ENCODE results near the gene XG. TPM values are rescaled to one million over a fixed set of nuclear protein-coding genes. Genes with fewer than 3 reads are reported as not detected.

XG gene
- total and polyA plus RNA-seq, 2 of the 8 experiments (the other 6 are each of a cell fraction or from before 2014, with no cell fraction given), result 0.33 to 0.78 TPM

DNA sequence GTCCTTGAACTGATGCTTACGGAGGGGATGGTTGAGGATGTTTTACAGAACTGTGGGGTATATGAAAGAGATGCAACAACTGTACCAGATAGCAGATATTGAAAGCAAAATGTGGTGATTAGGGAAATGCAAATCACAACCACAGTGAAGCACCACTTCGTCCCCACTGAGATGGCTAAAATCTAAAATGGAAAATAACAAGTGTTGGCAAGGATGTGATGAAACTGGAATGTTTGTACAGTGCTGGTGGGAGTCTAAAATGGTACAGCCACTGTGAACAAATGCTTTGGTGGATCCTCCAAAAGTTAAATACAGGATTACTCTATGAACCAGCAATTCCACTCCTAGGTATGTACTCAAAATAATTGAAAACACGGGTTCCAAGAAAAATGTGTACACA lies 22.9 kb downstream of the XG start:
- Histone ChIP-seq H3K27ac (ENCODE audit: low read depth, low read length) (no peak overlapping the region), H2BK20ac (ENCODE audit: low read length) (no peak overlapping the region), H3K18ac (ENCODE audit: extremely low read depth, low read length) (no peak overlapping the region), H3K27me3 (replicated peaks in 1 of 4; ENCODE audit: control insufficient read depth in 3 of 4, extremely low read depth in 1 of 4, insufficient read depth in 3 of 4, low read length in 3 of 4) (no peaks in the 10 kb centered on the region; a peak in 2 of 7 replicates), H2BK12ac (ENCODE audit: low read depth, low read length) (no peak overlapping the region), H3K9me3 (ENCODE audit: insufficient read depth in 2 of 2, low read depth in 1 of 2, low read length in 1 of 2) (peaks cover 0 to 7% of the 10 kb centered on the region in 2 experiments; a peak in 2 of 4 replicates), H4K20me1 (replicated peaks in 1 of 2; ENCODE audit: control insufficient read depth in 1 of 2, insufficient read depth in 2 of 2, low read length in 2 of 2) (no peaks in the 10 kb centered on the region), H2AFZ (ENCODE audit: low read length) (no peak overlapping the region), H3K23me2 (ENCODE audit: low read depth, low read length) (no peaks in the 10 kb centered on the region; the same call in 1 of the 2 replicates), H3K4me2 (ENCODE audit: insufficient read depth in 1 of 2, low read depth in 2 of 2, low read length in 2 of 2) (no peak overlapping the region), H3K4me3 (ENCODE audit: extremely low read depth in 1 of 4, insufficient read depth in 2 of 4, low read depth in 3 of 4, low read length in 4 of 4) (no peak overlapping the region), H4K91ac (replicated peaks; ENCODE audit: insufficient read length, low read length) (no peak overlapping the region), H3K36me3 (ENCODE audit: control insufficient read depth in 2 of 4, insufficient read depth in 4 of 4, low read length in 3 of 4) (no peaks in the 10 kb centered on the region), H3K23ac (ENCODE audit: insufficient read length) (no peak overlapping the region), H2BK15ac (ENCODE audit: low read length) (no peak overlapping the region), H3K56ac (replicated peaks; ENCODE audit: insufficient read length, low read depth, low read length) (no peak overlapping the region), H2BK5ac (ENCODE audit: low read depth, low read length) (no peak overlapping the region), H3K79me1 (ENCODE audit: low read depth, low read length) (no peaks in the 10 kb centered on the region; the same call in 1 of the 2 replicates), H3K4me1 (replicated peaks in 1 of 4; ENCODE audit: control insufficient read depth in 3 of 4, insufficient read depth in 4 of 4, low read length in 3 of 4) (peaks cover 0 to 2% (median 0%) of the 10 kb centered on the region in 4 experiments; a peak in 3 of 7 replicates), H2AK5ac (ENCODE audit: low read depth, low read length) (0 out of 2 replicates have a peak overlapping the region, but pooled peaks have one; percentile 60), H2BK120ac (replicated peaks; ENCODE audit: low read depth, low read length) (no peak overlapping the region), H3K4ac (replicated peaks; ENCODE audit: insufficient read length, low read depth, low read length) (no peak overlapping the region), H4K8ac (ENCODE audit: extremely low read depth, insufficient read depth, low read length) (no peak overlapping the region), H3K14ac (ENCODE audit: insufficient read length) (no peak overlapping the region), H4K5ac (ENCODE audit: insufficient read length, low read depth, low read length) (no peak overlapping the region), H3K79me2 (ENCODE audit: control insufficient read depth in 1 of 2, insufficient read depth in 2 of 2, low read length in 2 of 2) (no peaks in the 10 kb centered on the region), H3K9ac (replicated peaks in 1 of 4; ENCODE audit: extremely low read depth in 1 of 4, low read depth in 3 of 4, low read length in 3 of 4) (no peak overlapping the region)
- no peak for FAIRE-seq
- no peak for DNase-seq (ENCODE audit: low read depth in 1 of 2, low spot score in 2 of 2)
- WGBS, 2 experiments (ENCODE audit: extremely low coverage in 1 of 2, insufficient coverage in 1 of 2, insufficient read length in 1 of 2, insufficient replicate concordance in 2 of 2, low coverage in 1 of 2, low lambda C conversion rate in 2 of 2, missing lambda C conversion rate in 1 of 2), result 97% methylated on average over 3 of the region's 3 CpGs; no CpG with 5 or more reads in 1 of the 2 experiments
- TF ChIP-seq CBX8 (IDR thresholded peaks at IDR 0.05; ENCODE audit: borderline replicate concordance, low read depth, low read length), result no peak
- no peak for TF ChIP-seq KDM4A (IDR thresholded peaks at IDR 0.05; ENCODE audit: low read depth, low read length, severe bottlenecking)
- no peak for TF ChIP-seq MAFK (IDR thresholded peaks at IDR 0.05; ENCODE audit: low read depth, low read length)
- TF ChIP-seq, protein P1, sequence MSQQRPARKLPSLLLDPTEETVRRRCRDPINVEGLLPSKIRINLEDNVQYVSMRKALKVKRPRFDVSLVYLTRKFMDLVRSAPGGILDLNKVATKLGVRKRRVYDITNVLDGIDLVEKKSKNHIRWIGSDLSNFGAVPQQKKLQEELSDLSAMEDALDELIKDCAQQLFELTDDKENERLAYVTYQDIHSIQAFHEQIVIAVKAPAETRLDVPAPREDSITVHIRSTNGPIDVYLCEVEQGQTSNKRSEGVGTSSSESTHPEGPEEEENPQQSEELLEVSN (IDR thresholded peaks at IDR 0.05), result no peak
- TF ChIP-seq NRF1 (IDR thresholded peaks at IDR 0.05; ENCODE audit: low read depth, low read length), result no peak
- no peak for TF ChIP-seq TAF7 (optimal IDR thresholded peaks at IDR 0.05; ENCODE audit: borderline replicate concordance, low read depth, low read length)
- no peak for TF ChIP-seq RNF2 (IDR thresholded peaks at IDR 0.05; ENCODE audit: borderline replicate concordance, low read depth, low read length, missing control alignments, poor library complexity, severe bottlenecking)
- ChIA-PET POLR2A (ENCODE audit: partially characterized antibody) (no interaction called here), CTCF (ENCODE audit: partially characterized antibody) (no interaction called here)
